Measurements from ENCODE around the gene MINDY1. TPM values are rescaled to one million over a fixed set of nuclear protein-coding genes. Genes with fewer than 3 reads are reported as not detected.

Gene MINDY1
- 41.7 TPM for total RNA-seq

- DNase-seq (ENCODE audit: low read depth in 2 of 3, low spot score in 2 of 3), result peak in 2 of 3 donors; percentile 66 to 79
Observed at GRCh38 chr1:151006327-151007052, at the start of gene MINDY1. Gene MINDY1, minus strand, starts transcription at chr1:151006902. Its CDS starts 4,285 bp downstream, at chr1:151002617.

- peak in 1 of 3 donors; percentile 55 for DNase-seq (ENCODE audit: low read depth in 2 of 3, low spot score in 2 of 3)
Observed at GRCh38 chr1:151056149-151056548, 49.4 kb upstream of the MINDY1 start.

GRCh38 chr1:151055581-151055980 lies 48.9 kb upstream of the MINDY1 start:
- no peak for DNase-seq (ENCODE audit: low read depth in 2 of 3, low spot score in 2 of 3)

- DNase-seq (ENCODE audit: low read depth in 2 of 3, low spot score in 2 of 3), result no peak
Observed at GRCh38 chr1:151054971-151055547, 48.4 kb upstream of the MINDY1 start.

- DNase-seq (ENCODE audit: low read depth in 2 of 3, low spot score in 2 of 3), result no peak
Observed at GRCh38 chr1:151051356-151052009, 44.8 kb upstream of the MINDY1 start.

GRCh38 chr1:151050051-151050688 lies 43.5 kb upstream of the MINDY1 start:
- no peak for DNase-seq (ENCODE audit: low read depth in 2 of 3, low spot score in 2 of 3)

- no peak for DNase-seq (ENCODE audit: low read depth in 2 of 3, low spot score in 2 of 3)
Observed at GRCh38 chr1:151049458-151049857, 42.8 kb upstream of the MINDY1 start.

- no peak for DNase-seq (ENCODE audit: low read depth in 2 of 3, low spot score in 2 of 3)
Observed at GRCh38 chr1:151048645-151049032, 41.9 kb upstream of the MINDY1 start.

- DNase-seq (ENCODE audit: low read depth in 2 of 3, low spot score in 2 of 3), result peak in 2 of 3 donors; percentile 70 to 81
Observed at GRCh38 chr1:151047925-151048644, 41.4 kb upstream of the MINDY1 start.

GRCh38 chr1:151047591-151047924 lies 40.9 kb upstream of the MINDY1 start, which contains the start of gene C1orf56:
Gene C1orf56, plus strand, starts transcription at chr1:151047751. Its CDS starts 97 bp downstream, at chr1:151047848.
- peak in 1 of 3 donors; percentile 53 for DNase-seq (ENCODE audit: low read depth in 2 of 3, low spot score in 2 of 3)

- no peak for DNase-seq (ENCODE audit: low read depth in 2 of 3, low spot score in 2 of 3)
Observed at GRCh38 chr1:151043163-151043562, 36.5 kb upstream of the MINDY1 start.

- no peak for DNase-seq (ENCODE audit: low read depth in 2 of 3, low spot score in 2 of 3)
Observed at GRCh38 chr1:151039521-151039920, 32.8 kb upstream of the MINDY1 start.

GRCh38 chr1:151037032-151037431 lies 30.3 kb upstream of the MINDY1 start:
- no peak for DNase-seq (ENCODE audit: low read depth in 2 of 3, low spot score in 2 of 3)

- DNase-seq (ENCODE audit: low read depth in 2 of 3, low spot score in 2 of 3), result no peak
Observed at GRCh38 chr1:151036356-151036755, 29.7 kb upstream of the MINDY1 start, which contains the start of gene BNIPL. Gene BNIPL, plus strand, starts transcription at chr1:151036586. Its CDS starts 140 bp downstream, at chr1:151036726.

- DNase-seq (ENCODE audit: low read depth in 2 of 3, low spot score in 2 of 3), result no peak
Observed at GRCh38 chr1:151035167-151035566, 28.5 kb upstream of the MINDY1 start.

- DNase-seq (ENCODE audit: low read depth in 2 of 3, low spot score in 2 of 3), result no peak
Observed at GRCh38 chr1:151032164-151032563, 25.5 kb upstream of the MINDY1 start.

GRCh38 chr1:151026460-151026859 lies 19.8 kb upstream of the MINDY1 start:
- no peak for DNase-seq (ENCODE audit: low read depth in 2 of 3, low spot score in 2 of 3)

- peak in 2 of 3 donors; percentile 86 to 90 for DNase-seq (ENCODE audit: low read depth in 2 of 3, low spot score in 2 of 3)
Observed at GRCh38 chr1:151024540-151025146, 17.9 kb upstream of the MINDY1 start.

GRCh38 chr1:151013518-151013917 lies 6.8 kb upstream of the MINDY1 start:
- DNase-seq (ENCODE audit: low read depth in 2 of 3, low spot score in 2 of 3), result peak in 1 of 3 donors; percentile 68
